ENCODE measurements around the gene FHOD1. TPM values are rescaled to one million over a fixed set of nuclear protein-coding genes. Genes with fewer than 3 reads are reported as not detected.

FHOD1 gene
- total and polyA plus RNA-seq, 10 of the 15 experiments (the other 5 are each of a cell fraction or from before 2014, with no cell fraction given) = 8.9 to 65.7 (median 18.1) TPM

GRCh38 chr16:67202426-67202825, 44.9 kb downstream of the FHOD1 start (continued):
- TF ChIP-seq, protein P1, sequence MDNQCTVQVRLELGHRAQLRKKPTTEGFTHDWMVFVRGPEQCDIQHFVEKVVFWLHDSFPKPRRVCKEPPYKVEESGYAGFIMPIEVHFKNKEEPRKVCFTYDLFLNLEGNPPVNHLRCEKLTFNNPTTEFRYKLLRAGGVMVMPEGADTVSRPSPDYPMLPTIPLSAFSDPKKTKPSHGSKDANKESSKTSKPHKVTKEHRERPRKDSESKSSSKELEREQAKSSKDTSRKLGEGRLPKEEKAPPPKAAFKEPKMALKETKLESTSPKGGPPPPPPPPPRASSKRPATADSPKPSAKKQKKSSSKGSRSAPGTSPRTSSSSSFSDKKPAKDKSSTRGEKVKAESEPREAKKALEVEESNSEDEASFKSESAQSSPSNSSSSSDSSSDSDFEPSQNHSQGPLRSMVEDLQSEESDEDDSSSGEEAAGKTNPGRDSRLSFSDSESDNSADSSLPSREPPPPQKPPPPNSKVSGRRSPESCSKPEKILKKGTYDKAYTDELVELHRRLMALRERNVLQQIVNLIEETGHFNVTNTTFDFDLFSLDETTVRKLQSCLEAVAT (IDR thresholded peaks at IDR 0.05) = no peak
- TF ChIP-seq, protein P2, sequence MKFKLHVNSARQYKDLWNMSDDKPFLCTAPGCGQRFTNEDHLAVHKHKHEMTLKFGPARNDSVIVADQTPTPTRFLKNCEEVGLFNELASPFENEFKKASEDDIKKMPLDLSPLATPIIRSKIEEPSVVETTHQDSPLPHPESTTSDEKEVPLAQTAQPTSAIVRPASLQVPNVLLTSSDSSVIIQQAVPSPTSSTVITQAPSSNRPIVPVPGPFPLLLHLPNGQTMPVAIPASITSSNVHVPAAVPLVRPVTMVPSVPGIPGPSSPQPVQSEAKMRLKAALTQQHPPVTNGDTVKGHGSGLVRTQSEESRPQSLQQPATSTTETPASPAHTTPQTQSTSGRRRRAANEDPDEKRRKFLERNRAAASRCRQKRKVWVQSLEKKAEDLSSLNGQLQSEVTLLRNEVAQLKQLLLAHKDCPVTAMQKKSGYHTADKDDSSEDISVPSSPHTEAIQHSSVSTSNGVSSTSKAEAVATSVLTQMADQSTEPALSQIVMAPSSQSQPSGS (IDR thresholded peaks at IDR 0.05; ENCODE audit: low read length) = no peak
- TF ChIP-seq YY1 (IDR thresholded peaks at IDR 0.05; ENCODE audit: low read depth, low read length) = no peak
- no peak for TF ChIP-seq MYB (IDR thresholded peaks at IDR 0.05; ENCODE audit: borderline replicate concordance, low read depth, low read length)
- no peak for TF ChIP-seq TCF7 (IDR thresholded peaks at IDR 0.05; ENCODE audit: borderline replicate concordance)

DNA sequence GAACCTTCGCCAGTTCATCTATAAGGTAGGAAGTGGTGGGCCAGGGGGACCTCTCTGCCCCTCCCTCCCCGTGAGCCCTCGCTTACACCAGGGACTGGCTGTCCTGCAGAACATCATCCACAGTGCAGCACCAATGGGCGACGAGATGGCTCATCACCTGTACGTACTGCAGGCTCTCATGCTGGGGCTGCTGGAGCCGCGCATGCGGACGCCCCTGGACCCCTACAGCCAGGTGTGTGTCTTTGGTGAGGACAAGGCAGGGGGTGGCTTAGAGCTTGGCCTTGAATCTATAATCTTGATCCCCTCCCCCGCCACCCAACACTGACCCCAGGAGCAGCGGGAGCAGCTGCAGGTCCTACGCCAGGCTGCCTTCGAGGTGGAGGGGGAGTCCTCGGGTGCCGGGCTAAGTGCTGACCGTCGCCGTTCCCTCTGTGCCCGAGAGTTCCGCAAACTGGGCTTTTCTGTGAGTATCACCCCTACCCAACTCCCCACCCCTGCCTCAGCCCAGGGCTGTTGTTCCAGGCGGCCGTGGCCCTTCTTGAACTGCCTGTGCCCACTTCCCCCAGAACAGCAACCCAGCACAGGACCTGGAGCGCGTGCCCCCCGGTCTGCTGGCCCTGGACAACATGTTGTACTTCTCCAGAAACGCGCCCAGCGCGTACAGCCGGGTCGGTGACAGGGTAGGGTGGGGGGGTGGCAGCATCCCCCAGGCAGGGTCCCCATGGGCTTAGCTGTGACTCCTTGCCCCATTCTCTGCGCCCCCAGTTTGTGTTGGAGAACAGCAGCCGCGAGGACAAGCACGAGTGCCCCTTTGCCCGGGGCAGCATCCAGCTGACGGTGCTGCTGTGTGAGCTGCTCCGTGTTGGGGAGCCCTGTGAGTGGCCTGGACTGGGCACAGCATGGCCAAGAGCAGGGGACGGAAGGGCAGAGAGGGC, 45.6 kb downstream of the FHOD1 start:
- BruUV-seq (replicated peaks) = no TSS peak

More for the DNA sequence above, 45.6 kb downstream of the FHOD1 start:
- CTCF ChIA-PET = no interaction called here
- POLR2A ChIA-PET = interaction anchor here (1.2 kb wide), 1 partner anchor 8 kb away, joined by 5 read pairs; no protein-coding TSS in a partner anchor
- WGBS (ENCODE audit: insufficient coverage, insufficient replicate concordance, low lambda C conversion rate, missing lambda C conversion rate) = 89% methylated on average over 40 of the region's 40 CpGs
- ATAC-seq (no peak), DNase-seq (ENCODE audit: low read depth, low spot score) (no peak), FAIRE-seq (no peak)
- no peaks in the 10 kb centered on the region for H3K9me3 ChIP-seq (replicated peaks; ENCODE audit: control insufficient read depth, insufficient read depth, low read length)
- intact Hi-C loops (cut with micrococcal nuclease; ENCODE audit: unreplicated experiment) = no loop called here
- TF ChIP-seq NFYA (IDR thresholded peaks at IDR 0.05; ENCODE audit: borderline replicate concordance, low read depth, low read length) = no peak
- H3K36me3 ChIP-seq (ENCODE audit: control insufficient read depth in 2 of 2, insufficient read depth in 2 of 2, low read length in 1 of 2) = peaks cover 13 to 40% of the 10 kb centered on the region in 2 experiments; a peak in 3 of 4 replicates
- RAD21 ChIA-PET (ENCODE audit: unreplicated experiment) = interaction anchor here (1.0 kb wide), 1 partner anchor 8 kb away, joined by 3 read pairs; no protein-coding TSS in a partner anchor
- H2AFZ ChIP-seq (ENCODE audit: control insufficient read depth, low read depth, low read length) = no peak overlapping the region
- no peaks in the 10 kb centered on the region for H3K4me1 ChIP-seq (ENCODE audit: control insufficient read depth, insufficient read depth, low read length)
- no peaks in the 10 kb centered on the region for H4K20me1 ChIP-seq (ENCODE audit: control insufficient read depth, insufficient read depth)
- no peaks in the 10 kb centered on the region for H3K27me3 ChIP-seq (replicated peaks in 1 of 2; ENCODE audit: control insufficient read depth in 2 of 2, insufficient read depth in 2 of 2, low read length in 1 of 2)
- no peak overlapping the region for H3K27ac ChIP-seq (ENCODE audit: control insufficient read depth, insufficient read depth)
- H3K79me2 ChIP-seq (ENCODE audit: control insufficient read depth, insufficient read depth, low read length) = no peaks in the 10 kb centered on the region
- SMC1A ChIA-PET (ENCODE audit: uncharacterized antibody, unreplicated experiment) = no interaction called here
- in situ Hi-C loops (cut with MboI) = no loop called here
- H3K9ac ChIP-seq (ENCODE audit: control insufficient read depth, insufficient read depth, low read length) = no peak overlapping the region
- H3K4me3 ChIP-seq = no peak overlapping the region
- no peak overlapping the region for H3K4me2 ChIP-seq (ENCODE audit: control insufficient read depth, insufficient read depth)

Measured in GM12878 (cell line).